NCI-H2196 (cell line): ENCODE data around the gene C19orf81.

Experiments
- DNase-seq: peaks from one replicate; lab custom pipeline; 2025; ENCODE audit not compliant: unreplicated experiment; lab: John Stamatoyannopoulos, UW

The C19orf81 gene

GRCh38 chr19:50679177-50680125 is 30.2 kb downstream of the C19orf81 start:
- DNase-seq, result peak; percentile 93

- DNase-seq, result no peak
Measured at GRCh38 chr19:50686310-50687032, 37.2 kb downstream of the C19orf81 start.

GRCh38 chr19:50688766-50689165 is 39.5 kb downstream of the C19orf81 start:
- no peak for DNase-seq

- no peak for DNase-seq
Measured at GRCh38 chr19:50690439-50690838, 41.2 kb downstream of the C19orf81 start.

GRCh38 chr19:50693064-50693975 is 44.1 kb downstream of the C19orf81 start:
- DNase-seq, result no peak

GRCh38 chr19:50694815-50695145 is 45.5 kb downstream of the C19orf81 start:
- no peak for DNase-seq

- peak; percentile 79 for DNase-seq
Measured at GRCh38 chr19:50695251-50696093, 46.2 kb downstream of the C19orf81 start.

- no peak for DNase-seq
Measured at GRCh38 chr19:50696094-50696483, 46.8 kb downstream of the C19orf81 start.

- DNase-seq, result no peak
Measured at GRCh38 chr19:50697414-50698124, 48.3 kb downstream of the C19orf81 start.

- no peak for DNase-seq
Measured at GRCh38 chr19:50701367-50701985, 52.2 kb downstream of the C19orf81 start.

GRCh38 chr19:50702158-50702870 is 53.1 kb downstream of the C19orf81 start:
- DNase-seq, result no peak

GRCh38 chr19:50702871-50703829 is 53.9 kb downstream of the C19orf81 start:
- peak; percentile 11 for DNase-seq

GRCh38 chr19:50703915-50704796 is 54.9 kb downstream of the C19orf81 start:
- DNase-seq, result no peak

GRCh38 chr19:50705422-50706019 is 56.3 kb downstream of the C19orf81 start:
- DNase-seq, result peak; percentile 52

- DNase-seq, result no peak
Measured at GRCh38 chr19:50706387-50706786, 57.1 kb downstream of the C19orf81 start.
